GF-D8 (cell line): ENCODE data around the gene MRPL28.
"Not testable (repeated sequence)": the region's sequence is repeated elsewhere in the genome, so short reads cannot be mapped to it uniquely, and the experiment has no call there.

Experiments used
- DNase-seq: peaks from one replicate; lab custom pipeline; 2025; lab: John Stamatoyannopoulos, UW

MRPL28 gene

GRCh38 chr16:370443-370842 lies at the start of gene MRPL28:
MRPL28 (minus strand) TSS chr16:370538; CDS start chr16:370218, 320 bp downstream.
- peak; percentile 84 for DNase-seq

GRCh38 chr16:415170-415498 lies 44.8 kb upstream of the MRPL28 start:
- DNase-seq, result not testable (repeated sequence)

- DNase-seq, result no peak
Measured at GRCh38 chr16:414395-415169, 44.2 kb upstream of the MRPL28 start.

- no peak for DNase-seq
Measured at GRCh38 chr16:411576-412265, 41.4 kb upstream of the MRPL28 start.

GRCh38 chr16:410516-411178 lies 40.3 kb upstream of the MRPL28 start:
- DNase-seq, result no peak

- no peak for DNase-seq
Measured at GRCh38 chr16:407253-407652, 36.9 kb upstream of the MRPL28 start.

GRCh38 chr16:405548-406506 lies 35.5 kb upstream of the MRPL28 start:
- DNase-seq, result no peak

GRCh38 chr16:404971-405486 lies 34.7 kb upstream of the MRPL28 start:
- no peak for DNase-seq

- peak; percentile 67 for DNase-seq
Measured at GRCh38 chr16:401468-402348, 31.4 kb upstream of the MRPL28 start, which contains the start of gene DECR2. DECR2 (plus strand) TSS chr16:401885; CDS start chr16:401964, 79 bp downstream.

GRCh38 chr16:400061-400591 lies 29.8 kb upstream of the MRPL28 start:
- DNase-seq, result no peak

GRCh38 chr16:399340-400019 lies 29.1 kb upstream of the MRPL28 start:
- no peak for DNase-seq

GRCh38 chr16:398561-399339 lies 28.4 kb upstream of the MRPL28 start:
- no peak for DNase-seq

GRCh38 chr16:397736-398332 lies 27.5 kb upstream of the MRPL28 start:
- peak; percentile 39 for DNase-seq

GRCh38 chr16:397135-397661 lies 26.9 kb upstream of the MRPL28 start, which contains the start of gene NME4:
NME4 (plus strand) TSS chr16:397199; CDS start chr16:397223, 24 bp downstream.
- peak; percentile 20 for DNase-seq

GRCh38 chr16:396605-397004 lies 26.3 kb upstream of the MRPL28 start:
- peak; percentile 65 for DNase-seq

GRCh38 chr16:396199-396598 lies 25.9 kb upstream of the MRPL28 start:
- DNase-seq, result no peak

GRCh38 chr16:392450-393030 lies 22.2 kb upstream of the MRPL28 start:
- DNase-seq, result no peak

GRCh38 chr16:391885-392335 lies 21.6 kb upstream of the MRPL28 start:
- DNase-seq, result peak; percentile 21
